PC-3 (cell line): ENCODE data around the gene ST8SIA4. TPM values are rescaled to one million over a fixed set of nuclear protein-coding genes. Genes with fewer than 3 reads are reported as not detected.
"Not testable (repeated sequence)": the region's sequence is repeated elsewhere in the genome, so short reads cannot be mapped to it uniquely, and the experiment has no call there.

ENCODE experiments used
- ATAC-seq: fragments of 200-7000 bp; cut with Tn5 transposase; 2 replicates; pipeline ENCODE4 v1.9.1; 2020; ENCODE audit warnings: mild to moderate bottlenecking, moderate library complexity
- BruUV-seq: library from RNA; stranded (reverse); fragments of 400-500 nt; replicated peaks from 2 replicates; lab custom pipeline; 2021; lab: Mats Ljungman, UMichigan
- CTCF ChIA-PET: fragments of 300-600 bp; sonication (Branson Sonifier 250); formaldehyde crosslinking; loops from one replicate; lab custom pipeline; 2022; ENCODE audit warnings: antibody characterized with exemption; lab: Charles Lee
- POLR2A ChIA-PET: fragments of 300-600 bp; sonication (Branson Sonifier 250); formaldehyde crosslinking; loops from one replicate; lab custom pipeline; 2022; ENCODE audit warnings: antibody characterized with exemption; ENCODE audit not compliant: unreplicated experiment; lab: Charles Lee
- DNase-seq: peaks from one replicate; pipeline ENCODE4 v3.0.0-alpha.2; 2015
- H2AFZ ChIP-seq: fragments of 300-600 bp; sonication (generic); 2 replicates; pipeline ENCODE4 v1.6.0; 2016; ENCODE audit warnings: antibody characterized with exemption, low read length
- H3F3A ChIP-seq: fragments of 300-600 bp; sonication (generic); one replicate; pipeline ENCODE4 v1.6.0; 2017; ENCODE audit warnings: antibody characterized with exemption, low read length, control low read depth, mild to moderate bottlenecking; ENCODE audit not compliant: unreplicated experiment
- H3K27ac ChIP-seq: fragments of 300-600 bp; sonication (generic); 2 replicates; pipeline ENCODE4 v1.5.1; 2016; ENCODE audit warnings: mild to moderate bottlenecking, low read length
- H3K27me3 ChIP-seq: fragments of 300-600 bp; sonication (generic); 2 replicates; pipeline ENCODE4 v1.6.1; 2016; ENCODE audit warnings: low read length, mixed read lengths
- H3K36me3 ChIP-seq: fragments of 300-600 bp; sonication (generic); 2 replicates; pipeline ENCODE4 v1.6.1; 2016; ENCODE audit warnings: low read depth, mixed run types, low read length, mixed read lengths
- H3K4me1 ChIP-seq: fragments of 300-600 bp; sonication (generic); 2 replicates; pipeline ENCODE4 v1.5.1; 2016; ENCODE audit warnings: low read length; ENCODE audit not compliant: insufficient read depth
- H3K4me2 ChIP-seq: fragments of 300-600 bp; sonication (generic); 2 replicates; pipeline ENCODE4 v1.6.0; 2016; ENCODE audit warnings: low read length
- H3K4me3 ChIP-seq: fragments of 300-600 bp; sonication (generic); 2 replicates; pipeline ENCODE4 v1.5.1; 2016; ENCODE audit warnings: mild to moderate bottlenecking, low read length, mixed read lengths
- H3K79me2 ChIP-seq: fragments of 300-600 bp; sonication (generic); 2 replicates; pipeline ENCODE4 v1.6.1; 2017; ENCODE audit warnings: low read length, mixed read lengths
- H3K9ac ChIP-seq: fragments of 300-600 bp; sonication (generic); 2 replicates; pipeline ENCODE4 v1.6.0; 2016; ENCODE audit warnings: mild to moderate bottlenecking, low read length
- H3K9me2 ChIP-seq: fragments of 300-600 bp; sonication (generic); replicated peaks from 2 replicates; pipeline ENCODE4 v1.6.1; 2016; ENCODE audit warnings: mixed run types, low read length, mixed read lengths
- H3K9me3 ChIP-seq: fragments of 300-600 bp; sonication (generic); 2 replicates; pipeline ENCODE4 v1.6.1; 2016; ENCODE audit warnings: low read length, mixed read lengths
- H4K20me1 ChIP-seq: fragments of 300-600 bp; sonication (generic); 2 replicates; pipeline ENCODE4 v1.6.1; 2016; ENCODE audit warnings: low read length, mixed read lengths
- CTCF ChIP-seq: fragments of 300-600 bp; sonication (generic); conservative IDR thresholded peaks from 2 replicates; pipeline ENCODE4 v1.5.1; 2017; ENCODE audit warnings: antibody characterized with exemption, low read depth, mild to moderate bottlenecking, low read length
- EZH2 ChIP-seq: fragments of 300-600 bp; sonication (generic); IDR thresholded peaks from one replicate; pipeline ENCODE4 v1.6.1; 2017; ENCODE audit warnings: antibody characterized with exemption, mild to moderate bottlenecking, low read length; ENCODE audit not compliant: unreplicated experiment
- EZH2phosphoT487 ChIP-seq: fragments of 300-600 bp; sonication (generic); IDR thresholded peaks from 2 replicates; pipeline ENCODE4 v1.6.1; 2018; ENCODE audit warnings: mild to moderate bottlenecking, antibody characterized with exemption, low read length, borderline replicate concordance
- intact Hi-C: fragments of 100-400 bp; cut with micrococcal nuclease; formaldehyde crosslinking; loops from 2 replicates; pipeline ENCODE4 v1.9.0; 2023
- total RNA-seq: library from RNA; depleted of rRNA; stranded (reverse); fragments of >200 nt; gene quantifications from 2 replicates; pipeline ENCODE4 v1.2.3, GENCODE V29; 2014

The ST8SIA4 gene
- total RNA-seq, 1 experiment from 2014 or later = 0.91 TPM

DNA sequence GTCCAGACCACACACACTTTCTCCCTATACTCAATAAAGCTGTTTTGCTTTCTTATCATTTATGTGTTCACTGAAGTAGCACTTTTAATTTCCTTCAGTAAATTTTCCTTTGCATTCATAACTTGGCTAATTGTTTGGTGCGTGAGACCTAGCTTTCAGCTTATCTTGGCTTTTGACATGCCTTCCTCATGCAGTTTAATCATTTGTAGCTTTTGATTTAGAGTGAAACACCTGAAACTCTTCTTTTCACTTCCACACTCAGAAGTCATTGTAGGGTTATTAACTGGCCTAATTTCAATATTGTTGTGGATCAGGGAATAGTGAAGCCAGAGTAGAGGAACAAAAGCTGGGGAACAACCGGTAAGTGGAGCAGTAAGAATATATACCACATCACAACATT lies 114.7 kb downstream of the ST8SIA4 start:
- DNase-seq (no peak), ATAC-seq (no peak)
- peaks cover 5% of the 10 kb centered on the region; the same call in 1 of the 2 replicates for H3K4me1 ChIP-seq
- H3K36me3 ChIP-seq = no peaks in the 10 kb centered on the region
- H3K27ac ChIP-seq = no peak overlapping the region
- no peaks in the 10 kb centered on the region for H4K20me1 ChIP-seq
- H3F3A ChIP-seq = no peaks in the 10 kb centered on the region
- H3K79me2 ChIP-seq = no peaks in the 10 kb centered on the region
- H3K4me3 ChIP-seq = no peak overlapping the region
- ChIA-PET CTCF (no interaction called here), POLR2A (no interaction called here)
- H2AFZ ChIP-seq = no peak overlapping the region
- no peak overlapping the region for H3K9ac ChIP-seq
- TF ChIP-seq EZH2 = no peak
- TF ChIP-seq EZH2phosphoT487 = no peak
- no peak for TF ChIP-seq CTCF
- intact Hi-C loops = no loop called here
- H3K4me2 ChIP-seq = no peak overlapping the region
- H3K27me3 ChIP-seq = no peaks in the 10 kb centered on the region
- no peaks in the 10 kb centered on the region for H3K9me2 ChIP-seq
- BruUV-seq = no TSS peak
- H3K9me3 ChIP-seq = no peaks in the 10 kb centered on the region

GRCh38 chr5:100787648-100788047 lies 115.4 kb downstream of the ST8SIA4 start:
- ChIA-PET CTCF (no interaction called here), POLR2A (no interaction called here)
- peaks cover 5% of the 10 kb centered on the region; the same call in 1 of the 2 replicates for H3K4me1 ChIP-seq
- no peak overlapping the region for H3K4me3 ChIP-seq
- ATAC-seq (no peak), DNase-seq (no peak)
- BruUV-seq = no TSS peak
- H3K36me3 ChIP-seq = no peaks in the 10 kb centered on the region
- no peak overlapping the region for H2AFZ ChIP-seq
- no peak overlapping the region for H3K4me2 ChIP-seq
- H3K27me3 ChIP-seq = no peaks in the 10 kb centered on the region
- H3K79me2 ChIP-seq = no peaks in the 10 kb centered on the region
- TF ChIP-seq CTCF (no peak), EZH2 (no peak), EZH2phosphoT487 (no peak)
- no peaks in the 10 kb centered on the region for H3K9me2 ChIP-seq
- no peaks in the 10 kb centered on the region for H3F3A ChIP-seq
- no peaks in the 10 kb centered on the region for H4K20me1 ChIP-seq
- no peak overlapping the region for H3K27ac ChIP-seq
- no peak overlapping the region for H3K9ac ChIP-seq
- intact Hi-C loops = no loop called here
- H3K9me3 ChIP-seq = no peaks in the 10 kb centered on the region

DNA sequence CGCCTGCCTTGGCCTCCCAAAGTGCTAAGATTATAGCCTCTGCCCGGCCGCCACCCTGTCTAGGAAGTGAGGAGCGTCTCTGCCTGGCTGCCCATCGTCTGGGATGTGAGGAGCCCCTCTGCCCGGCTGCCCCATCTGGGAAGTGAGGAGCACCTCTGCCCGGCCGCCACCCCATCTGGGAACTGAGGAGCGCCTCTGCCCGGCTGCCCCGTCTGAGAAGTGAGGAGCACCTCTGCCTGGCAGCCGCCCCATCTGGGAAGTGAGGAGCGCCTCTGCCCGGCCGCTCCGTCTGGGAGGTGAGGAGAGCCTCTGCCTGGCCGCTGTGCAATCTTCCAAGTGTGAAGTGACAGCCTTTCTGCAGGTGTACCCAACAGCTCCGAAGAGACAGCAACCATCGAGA lies 117.5 kb downstream of the ST8SIA4 start:
- H3K4me2 ChIP-seq, H3K9me3 ChIP-seq, H3K79me2 ChIP-seq, H3K9me2 ChIP-seq, DNase-seq, CTCF ChIA-PET, ATAC-seq, BruUV-seq, H3K9ac ChIP-seq, H3K4me1 ChIP-seq, H2AFZ ChIP-seq, intact Hi-C loops, H3F3A ChIP-seq, H3K4me3 ChIP-seq, POLR2A ChIA-PET, H3K27me3 ChIP-seq, H3K36me3 ChIP-seq, H4K20me1 ChIP-seq, H3K27ac ChIP-seq: not testable (repeated sequence)
